SKM-1 treated with dmso at 0.1 percent for 144 hours (cell line): ENCODE measurements around the gene MAOA.

Experiments used
- DNase-seq: peaks from one replicate; lab custom pipeline; 2025; ENCODE audit not compliant: unreplicated experiment; lab: John Stamatoyannopoulos, UW

The MAOA gene

DNA sequence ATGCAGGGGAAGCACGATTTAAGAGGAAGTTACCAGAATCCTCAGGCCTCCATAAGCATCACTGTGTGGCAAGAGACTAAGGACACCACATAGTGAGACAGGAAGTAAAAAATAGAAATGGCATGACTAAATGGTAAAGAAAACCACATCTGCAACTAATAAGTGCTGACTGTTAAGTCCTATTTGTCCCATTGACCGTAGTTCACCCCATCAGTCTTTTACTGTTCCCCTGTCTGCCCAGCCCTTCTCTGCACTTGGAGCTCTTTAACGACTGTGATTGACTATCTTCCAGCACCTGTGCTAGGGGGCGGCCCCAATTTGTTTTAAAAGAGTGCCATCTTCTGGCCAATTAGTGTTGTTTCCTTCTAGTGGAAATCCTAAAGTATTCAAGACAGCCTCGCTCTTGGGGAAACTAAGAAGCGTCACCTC is 94.2 kb downstream of the MAOA start:
- peak; percentile 80 for DNase-seq

DNA sequence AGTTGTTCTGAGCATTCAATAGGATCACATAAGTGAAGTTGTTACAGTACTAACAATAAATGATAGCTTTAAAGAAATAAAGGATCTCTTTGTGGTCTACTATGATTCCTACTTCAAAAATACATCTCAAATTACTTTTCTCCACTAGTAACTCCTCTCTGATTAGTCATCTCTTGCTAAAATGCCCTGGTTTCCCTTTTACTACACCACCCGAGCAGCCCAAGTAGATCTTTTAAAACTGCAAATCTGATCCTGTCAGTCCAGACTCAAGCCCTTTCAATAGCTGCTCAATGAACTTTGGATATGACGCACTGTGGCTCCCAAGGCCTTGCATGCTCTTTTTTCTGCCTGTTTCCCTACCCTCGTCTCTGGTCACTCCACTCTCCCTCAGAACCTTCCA is 97.5 kb downstream of the MAOA start:
- no peak for DNase-seq

DNA sequence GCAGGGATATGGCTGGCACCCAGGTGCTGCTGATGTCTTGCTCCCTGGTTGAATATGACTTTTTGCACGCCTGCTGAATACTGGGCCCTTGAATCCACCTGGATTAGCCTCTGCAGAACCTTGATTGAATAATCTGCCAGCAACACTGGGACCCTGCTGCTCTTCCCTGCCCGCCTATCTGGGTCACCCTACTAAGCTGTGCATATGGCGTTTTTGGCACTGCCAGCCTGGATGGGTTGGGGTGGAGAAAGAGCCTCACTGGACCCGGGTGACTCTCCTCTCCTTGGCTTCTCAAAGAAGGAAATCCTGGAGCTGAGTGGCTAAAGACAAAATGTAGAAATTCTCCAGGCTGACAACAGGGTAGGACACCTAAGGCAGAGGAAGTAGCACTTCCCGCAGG is 100.0 kb downstream of the MAOA start:
- no peak for DNase-seq

DNA sequence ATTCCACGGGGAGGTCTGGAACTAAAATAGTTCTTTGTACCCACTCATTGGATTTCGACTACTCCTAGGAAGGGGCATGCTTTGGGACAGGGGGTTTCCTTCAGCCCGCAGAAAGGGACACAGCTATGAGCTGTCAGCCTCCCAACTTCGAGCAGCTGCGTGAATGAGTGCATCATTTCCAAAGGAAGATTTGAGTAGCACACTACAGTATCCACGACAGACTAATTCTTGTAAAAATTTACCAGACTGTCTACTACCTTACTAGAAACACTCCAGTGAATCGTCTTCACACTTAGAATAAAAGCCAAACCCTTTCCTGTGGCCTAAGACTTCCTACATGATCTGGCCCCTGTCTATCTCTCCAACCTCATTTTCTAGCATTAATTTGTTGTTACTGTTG is 101.9 kb downstream of the MAOA start:
- no peak for DNase-seq

DNA sequence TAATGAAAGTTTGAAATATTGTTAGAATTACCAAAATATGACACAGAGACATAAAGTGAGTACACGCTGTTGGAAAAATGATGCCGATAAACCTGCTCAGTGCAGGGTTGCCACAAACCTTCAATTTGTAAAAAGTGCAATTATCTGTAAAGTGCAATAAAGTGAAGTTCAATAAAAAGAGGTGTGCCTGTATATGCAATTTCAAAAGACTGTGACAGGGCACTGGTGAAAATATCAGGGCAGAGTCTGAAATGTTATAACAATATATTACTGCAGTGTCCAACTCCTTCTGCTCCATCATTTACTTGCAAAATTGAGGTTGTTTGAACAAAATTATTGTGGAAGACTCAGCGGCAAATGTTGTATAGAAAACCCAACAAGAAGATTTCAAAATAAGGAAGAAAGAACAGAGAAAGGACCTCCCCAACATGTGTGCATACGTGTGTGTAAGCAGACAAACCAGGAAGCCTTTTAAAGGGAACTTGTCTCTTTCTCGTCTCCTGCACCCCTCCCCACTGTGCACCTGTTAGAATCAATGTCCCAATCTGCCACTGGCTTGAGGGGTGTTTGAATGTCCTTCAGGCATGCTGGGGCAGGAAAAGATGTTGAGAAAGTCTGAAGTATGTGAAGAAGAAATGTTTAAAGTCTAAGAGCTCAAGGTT is 130.0 kb downstream of the MAOA start:
- no peak for DNase-seq
